HG02759 (cell line): ENCODE data around the gene RABGAP1L.
A peak's percentile ranks its signal among the peaks of the same experiment; 100 is the strongest.
"Not testable (repeated sequence)": the region's sequence is repeated elsewhere in the genome, so short reads cannot be mapped to it uniquely, and the experiment has no call there.

Source experiments
- ATAC-seq: cut with Tn5 transposase; IDR thresholded peaks from one replicate; pipeline ENCODE4 v1.9.1; 2021; ENCODE audit warnings: mild to moderate bottlenecking, moderate library complexity; ENCODE audit not compliant: unreplicated experiment

Gene RABGAP1L

GRCh38 chr1:174352883-174353608, 193.7 kb downstream of the RABGAP1L start:
- ATAC-seq = no peak

- ATAC-seq = no peak
Observed at GRCh38 chr1:174358344-174358743, 199.0 kb downstream of the RABGAP1L start.

DNA sequence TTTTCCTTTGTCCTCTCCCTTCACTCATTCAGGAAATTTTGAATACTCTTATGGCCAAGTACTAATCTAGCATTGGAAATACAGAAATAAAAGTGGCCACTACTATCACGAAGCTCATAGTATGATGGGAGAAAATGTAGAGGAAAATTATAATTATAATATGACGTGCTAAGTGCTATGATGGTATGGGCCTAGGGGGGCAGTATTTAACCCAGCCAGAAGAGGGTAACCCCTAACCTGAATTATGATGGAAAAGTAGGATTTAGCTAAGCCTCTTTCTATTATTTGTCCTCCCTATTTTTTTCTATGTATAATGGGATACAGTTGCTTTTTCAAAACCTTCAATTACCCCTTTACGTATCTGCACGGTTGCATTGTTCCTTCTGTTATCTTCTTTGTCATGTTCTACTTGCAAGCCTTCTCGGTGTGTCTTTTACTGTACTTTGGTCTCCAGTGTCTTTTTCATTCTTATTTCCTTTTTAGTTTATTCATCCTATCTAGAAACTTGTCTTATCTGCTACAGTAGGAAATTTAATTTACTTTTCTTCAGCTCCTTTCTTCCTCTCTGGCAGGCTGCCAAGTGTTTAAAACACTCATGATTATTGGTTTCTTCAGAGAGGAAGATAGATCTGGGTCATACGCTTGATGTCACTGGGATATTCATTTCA, 199.6 kb downstream of the RABGAP1L start:
- no peak for ATAC-seq

GRCh38 chr1:174359454-174359805, 200.1 kb downstream of the RABGAP1L start:
- ATAC-seq = no peak

DNA sequence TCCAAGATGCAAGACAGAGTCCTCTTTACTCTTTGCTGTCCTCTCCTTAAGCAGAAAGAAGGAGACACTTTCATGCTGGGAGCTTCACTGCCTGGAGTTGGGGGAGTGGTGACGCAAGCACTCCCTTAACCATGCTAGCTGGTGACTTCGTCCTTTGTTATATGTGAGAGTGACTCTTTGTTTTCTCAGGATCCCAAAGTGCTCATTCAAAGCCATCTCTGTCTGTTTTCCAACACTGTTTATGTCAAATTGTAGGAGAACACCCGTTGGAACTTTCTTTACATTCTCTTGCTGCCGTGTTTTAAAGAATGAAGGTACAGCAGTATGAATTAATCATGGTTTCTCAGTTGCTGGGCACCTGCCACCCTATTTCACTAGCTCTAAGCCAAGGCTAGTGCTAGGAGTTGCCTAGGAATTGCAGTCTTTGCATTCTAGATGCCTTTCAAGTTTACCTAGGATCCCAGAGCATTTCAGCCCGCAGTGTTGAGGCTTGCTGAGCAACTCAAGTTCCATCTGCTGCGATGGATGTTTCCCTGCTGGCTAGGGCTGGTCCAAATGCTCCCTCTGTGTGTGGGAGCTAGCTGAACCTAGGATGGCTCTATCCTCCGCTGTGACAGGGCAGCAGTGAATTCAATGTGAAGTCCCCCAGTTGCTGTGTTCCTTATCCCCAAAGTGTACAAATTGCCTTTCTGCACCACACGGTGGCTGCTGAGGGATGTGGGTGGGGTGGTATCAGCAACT, 205.8 kb downstream of the RABGAP1L start:
- ATAC-seq = no peak

- ATAC-seq = no peak
Observed at GRCh38 chr1:174366946-174367345, 207.6 kb downstream of the RABGAP1L start.

GRCh38 chr1:174367892-174368291, 208.6 kb downstream of the RABGAP1L start:
- no peak for ATAC-seq

GRCh38 chr1:174376030-174376429, 216.7 kb downstream of the RABGAP1L start:
- no peak for ATAC-seq

DNA sequence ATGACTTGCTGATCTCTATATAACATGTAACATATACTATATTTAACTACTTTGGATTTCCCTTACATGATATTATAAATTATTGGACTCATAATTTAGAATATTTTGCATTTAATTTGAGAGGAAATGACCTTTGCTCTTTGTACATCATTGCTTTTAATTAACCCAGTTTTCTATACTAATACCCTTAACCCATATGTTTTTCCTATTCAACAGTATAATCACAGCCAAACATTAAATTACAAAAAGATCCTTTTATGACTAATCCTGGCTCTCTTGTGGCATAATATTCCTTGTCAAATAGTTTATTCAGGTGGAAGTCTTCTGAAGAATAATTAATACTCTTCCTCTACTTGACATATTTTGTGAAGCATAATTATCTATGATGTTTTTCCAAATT, 232.4 kb downstream of the RABGAP1L start:
- no peak for ATAC-seq

DNA sequence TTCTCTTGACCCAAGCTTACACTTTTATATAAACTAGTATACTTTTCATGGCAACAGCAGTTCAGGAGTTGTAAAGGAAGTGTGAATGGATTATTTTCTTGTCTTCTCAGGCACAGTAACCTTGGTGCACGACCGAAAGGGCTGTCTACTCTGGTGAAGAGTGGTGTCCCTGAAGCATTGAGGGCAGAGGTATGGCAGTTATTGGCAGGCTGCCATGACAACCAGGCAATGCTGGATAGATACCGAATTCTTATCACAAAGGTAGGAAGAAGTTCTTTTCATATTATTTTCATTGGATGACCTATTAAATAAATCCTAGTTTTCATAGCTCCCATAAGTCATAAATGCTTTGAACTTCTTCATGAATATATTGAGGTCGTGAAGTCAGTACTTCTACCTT, 234.6 kb downstream of the RABGAP1L start:
- ATAC-seq = no peak

GRCh38 chr1:174397261-174397660, 237.9 kb downstream of the RABGAP1L start:
- ATAC-seq = no peak

DNA sequence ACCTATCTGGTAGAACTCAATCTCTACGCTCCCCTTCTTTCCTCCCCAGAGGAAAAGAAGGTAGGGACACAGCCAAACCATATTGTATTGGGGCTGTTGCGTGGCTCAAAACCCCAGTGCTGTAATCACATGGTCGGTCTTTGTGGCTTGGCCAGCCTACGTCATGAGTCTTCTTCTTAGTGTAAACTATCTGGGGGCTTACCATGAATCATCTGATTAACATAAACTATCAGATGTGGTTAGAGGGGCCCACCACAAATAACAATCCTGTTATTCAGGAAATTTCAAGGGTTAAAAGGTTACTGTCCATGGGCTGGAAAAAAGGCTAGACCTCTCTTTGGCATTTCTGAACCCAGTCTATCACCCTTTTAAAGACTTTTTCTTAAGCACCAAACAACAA, 238.9 kb downstream of the RABGAP1L start:
- peak; percentile 49 for ATAC-seq

DNA sequence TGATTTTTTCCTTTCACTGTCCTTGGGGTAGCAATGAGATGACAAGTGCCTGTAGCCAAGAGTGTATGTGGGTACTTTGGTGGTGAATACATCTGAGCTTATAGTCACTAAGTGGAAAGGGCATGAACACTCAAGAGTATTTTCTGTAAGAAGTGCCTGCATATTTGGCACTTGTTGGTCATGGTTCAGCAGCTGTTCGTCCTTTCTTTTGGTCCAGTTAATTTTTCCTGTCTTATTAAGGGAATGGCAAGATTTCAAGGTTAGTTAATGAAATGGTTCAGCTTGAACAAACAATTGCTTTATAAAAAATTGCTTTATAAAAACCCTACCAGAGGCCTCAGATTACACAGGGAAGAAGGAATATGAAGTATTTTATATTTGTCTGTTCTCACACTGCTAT, 239.9 kb downstream of the RABGAP1L start:
- ATAC-seq = no peak

DNA sequence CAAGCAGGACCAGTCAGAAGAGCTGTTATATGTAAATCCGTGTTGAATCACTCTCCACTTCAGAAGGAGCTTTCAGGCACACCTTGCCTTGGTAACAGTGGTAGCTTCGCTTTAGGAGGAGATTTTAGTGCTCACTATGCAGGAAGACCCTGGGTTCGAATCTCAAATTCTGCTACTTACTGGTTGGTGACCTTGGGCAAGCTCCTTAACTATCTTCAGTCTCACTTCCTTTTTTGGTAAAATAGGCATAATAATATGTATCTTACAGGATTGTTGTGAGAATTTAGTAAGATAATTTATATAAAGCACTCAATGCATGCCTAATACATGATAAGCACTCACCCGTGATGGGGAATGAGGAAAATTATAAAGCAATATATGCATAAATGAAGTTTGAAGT, 241.8 kb downstream of the RABGAP1L start:
- no peak for ATAC-seq

GRCh38 chr1:174405219-174405618, 245.9 kb downstream of the RABGAP1L start:
- no peak for ATAC-seq

DNA sequence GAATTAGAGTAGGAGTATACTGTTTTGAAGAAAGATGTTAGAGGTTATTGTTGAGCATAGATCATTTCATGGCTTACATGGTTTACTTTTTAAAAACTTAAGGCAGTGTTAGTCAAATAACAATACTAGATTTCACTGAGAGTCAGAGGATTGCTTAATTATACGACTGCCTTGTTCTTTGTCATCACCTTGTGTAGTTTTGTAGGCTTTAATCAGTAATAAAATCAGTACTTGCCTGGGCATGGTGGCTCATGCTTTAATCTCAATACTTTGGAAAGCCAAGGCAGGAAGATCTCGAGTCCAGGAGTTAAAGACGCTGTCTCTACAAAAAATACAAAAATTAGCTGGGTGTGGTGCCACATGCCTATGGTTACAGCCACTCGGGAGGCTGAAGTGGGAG, 247.1 kb downstream of the RABGAP1L start:
- no peak for ATAC-seq

GRCh38 chr1:174407665-174408064, 248.3 kb downstream of the RABGAP1L start:
- no peak for ATAC-seq

- ATAC-seq = no peak
Observed at GRCh38 chr1:174408146-174408545, 248.8 kb downstream of the RABGAP1L start.

- ATAC-seq = not testable (repeated sequence)
Observed at GRCh38 chr1:174409801-174410200, 250.5 kb downstream of the RABGAP1L start.

GRCh38 chr1:174413632-174414031, 254.3 kb downstream of the RABGAP1L start:
- no peak for ATAC-seq

DNA sequence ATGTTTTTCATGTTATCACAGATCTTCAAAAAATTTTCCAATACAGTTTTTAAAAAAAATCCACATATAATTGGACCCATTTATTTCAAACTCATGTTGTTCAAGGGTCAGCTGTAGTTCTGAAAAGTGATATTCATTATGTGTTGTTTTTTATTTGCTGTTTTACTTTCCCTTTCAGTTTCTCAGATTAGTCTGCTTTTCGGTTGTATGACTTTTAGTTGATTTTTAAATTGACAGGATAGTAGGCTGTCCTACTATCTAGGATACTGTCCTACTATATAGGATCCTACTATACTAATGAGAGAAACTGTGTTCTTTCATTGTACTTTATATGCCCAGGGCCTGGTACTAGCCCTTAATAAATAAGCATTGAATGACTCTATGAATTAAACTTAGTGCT, 254.9 kb downstream of the RABGAP1L start:
- ATAC-seq = no peak

GRCh38 chr1:174415506-174415905, 256.2 kb downstream of the RABGAP1L start:
- no peak for ATAC-seq
